PC-9 (cell line): Measurements from ENCODE around the gene SPP1. TPM values are rescaled to one million over a fixed set of nuclear protein-coding genes. Genes with fewer than 3 reads are reported as not detected.

ENCODE experiments used
- BruUV-seq: library from RNA; stranded (reverse); fragments of 400-500 nt; replicated peaks from 2 replicates; lab custom pipeline; 2021; lab: Mats Ljungman, UMichigan
- CTCF ChIA-PET: fragments of 300-600 bp; sonication (Branson Sonifier 250); formaldehyde crosslinking; loops from one replicate; lab custom pipeline; 2022; ENCODE audit warnings: antibody characterized with exemption; lab: Charles Lee
- POLR2A ChIA-PET: fragments of 300-600 bp; sonication (Branson Sonifier 250); formaldehyde crosslinking; loops from one replicate; lab custom pipeline; 2022; ENCODE audit warnings: antibody characterized with exemption; ENCODE audit not compliant: unreplicated experiment; lab: Charles Lee
- DNase-seq, 2 experiments: peaks; one replicate each; pipeline versions ENCODE4 v3.0.0 to v3.0.0-alpha.2; 2015 to 2022; ENCODE audit warnings: mixed read lengths in 1 of 2
- H2AFZ ChIP-seq: fragments of 200-600 bp; sonication (generic); 2 replicates; pipeline ENCODE4 v1.8.1; 2017; ENCODE audit warnings: antibody characterized with exemption
- H3F3A ChIP-seq: fragments of 200-600 bp; sonication (generic); 2 replicates; pipeline ENCODE4 v1.8.1; 2017; ENCODE audit warnings: antibody characterized with exemption, mild to moderate bottlenecking, low read depth; ENCODE audit not compliant: insufficient read depth
- H3K27ac ChIP-seq: fragments of 200-600 bp; sonication (generic); 2 replicates; pipeline ENCODE4 v1.6.1; 2016; ENCODE audit warnings: mixed run types
- H3K27me3 ChIP-seq: fragments of 200-600 bp; sonication (generic); 2 replicates; pipeline ENCODE4 v1.6.1; 2016; ENCODE audit warnings: low read depth, mixed run types; ENCODE audit not compliant: insufficient read depth
- H3K36me3 ChIP-seq: fragments of 200-600 bp; sonication (generic); 2 replicates; pipeline ENCODE4 v1.6.1; 2016; ENCODE audit warnings: low read depth, mixed run types
- H3K4me1 ChIP-seq: fragments of 200-600 bp; sonication (generic); replicated peaks from 2 replicates; pipeline ENCODE4 v1.6.1; 2016; ENCODE audit warnings: mixed run types; ENCODE audit not compliant: insufficient read depth
- H3K4me2 ChIP-seq: fragments of 200-600 bp; sonication (generic); 2 replicates; pipeline ENCODE4 v1.6.1; 2017; ENCODE audit warnings: mixed run types
- H3K4me3 ChIP-seq: fragments of 200-600 bp; sonication (generic); 2 replicates; pipeline ENCODE4 v1.6.1; 2016; ENCODE audit warnings: mixed run types
- H3K79me2 ChIP-seq: fragments of 200-600 bp; sonication (generic); 2 replicates; pipeline ENCODE4 v1.6.1; 2017; ENCODE audit warnings: low read depth, mixed run types
- H3K9me2 ChIP-seq: fragments of 200-600 bp; sonication (generic); 2 replicates; pipeline ENCODE4 v1.8.1; 2017; ENCODE audit warnings: mild to moderate bottlenecking; ENCODE audit not compliant: insufficient read depth
- H3K9me3 ChIP-seq: fragments of 200-600 bp; sonication (generic); 2 replicates; pipeline ENCODE4 v1.8.1; 2016; ENCODE audit warnings: low read depth; ENCODE audit not compliant: insufficient read depth
- H4K20me1 ChIP-seq: fragments of 200-600 bp; sonication (generic); 2 replicates; pipeline ENCODE4 v1.8.1; 2017; ENCODE audit not compliant: insufficient read depth
- CTCF ChIP-seq: fragments of 200-600 bp; sonication (generic); conservative IDR thresholded peaks from 2 replicates; pipeline ENCODE4 v1.6.1; 2017; ENCODE audit warnings: mixed run types, antibody characterized with exemption, mild to moderate bottlenecking, moderate library complexity
- EZH2 ChIP-seq: fragments of 200-600 bp; sonication (generic); IDR thresholded peaks from 2 replicates; pipeline ENCODE4 v1.8.0; 2017; ENCODE audit warnings: antibody characterized with exemption, low read depth
- intact Hi-C: fragments of 100-400 bp; cut with micrococcal nuclease; formaldehyde crosslinking; loops from one replicate; pipeline ENCODE4 v1.10.0; 2022; ENCODE audit not compliant: unreplicated experiment
- total RNA-seq: library from RNA; stranded (reverse); gene quantifications from 2 replicates; pipeline ENCODE4 v1.2.3, GENCODE V29; 2021

SPP1 gene
- total RNA-seq, 1 experiment from 2014 or later, result 212 TPM

DNA sequence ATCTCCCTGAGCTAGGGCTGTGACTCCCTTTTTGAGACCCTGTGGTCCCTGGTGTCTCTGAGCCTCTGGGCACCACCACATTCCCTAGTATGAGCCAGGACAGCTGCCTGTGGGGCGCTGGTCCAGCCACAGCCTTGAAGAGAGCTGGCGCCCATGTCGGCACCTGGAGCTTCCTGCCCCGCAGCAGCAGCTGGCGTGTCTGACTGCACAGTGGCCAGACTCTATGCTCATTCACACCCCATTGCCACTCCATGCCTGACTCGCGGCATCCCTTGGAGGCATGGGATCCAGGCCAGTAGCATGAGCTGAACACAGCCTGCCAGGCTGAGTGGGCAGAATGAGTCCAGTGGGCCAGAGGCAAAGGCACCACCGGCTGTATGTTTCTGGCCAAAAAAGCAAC lies 8.3 kb upstream of the SPP1 start:
- no peaks in the 10 kb centered on the region for H3K9me2 ChIP-seq
- no peaks in the 10 kb centered on the region for H4K20me1 ChIP-seq
- H2AFZ ChIP-seq, result no peak overlapping the region
- H3K9me3 ChIP-seq, result peaks cover 3% of the 10 kb centered on the region; the same call in 1 of the 2 replicates
- POLR2A ChIA-PET, result no interaction called here
- H3K27me3 ChIP-seq, result no peaks in the 10 kb centered on the region
- H3K4me1 ChIP-seq, result peaks cover 9% of the 10 kb centered on the region
- intact Hi-C loops, result no loop called here
- H3F3A ChIP-seq, result no peaks in the 10 kb centered on the region
- no peak overlapping the region for H3K4me3 ChIP-seq
- H3K79me2 ChIP-seq, result no peaks in the 10 kb centered on the region
- TF ChIP-seq EZH2 (no peak), CTCF (no peak)
- no peak overlapping the region for H3K27ac ChIP-seq
- H3K4me2 ChIP-seq, result no peak overlapping the region
- no peak for DNase-seq
- no peaks in the 10 kb centered on the region for H3K36me3 ChIP-seq
- BruUV-seq, result no TSS peak
- CTCF ChIA-PET, result no interaction called here

DNA sequence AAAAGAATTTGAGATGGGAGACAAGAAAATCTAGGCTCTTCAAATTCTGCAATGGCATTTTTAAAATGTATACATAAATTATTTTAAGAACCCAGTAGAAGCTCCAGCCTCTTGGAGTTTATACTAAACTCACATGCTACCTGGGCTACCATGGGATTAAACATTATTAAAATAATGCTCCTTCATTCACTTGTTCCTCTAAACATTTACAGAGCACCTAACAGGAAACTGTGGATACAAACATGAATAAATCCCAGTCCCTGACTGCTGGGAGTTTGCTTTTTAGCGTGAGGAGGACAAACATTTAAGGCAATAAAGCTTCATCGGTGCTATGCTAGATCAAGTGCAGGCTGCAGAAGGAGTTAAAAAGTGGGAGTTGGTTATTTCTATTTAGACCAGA lies 5.4 kb upstream of the SPP1 start:
- Histone ChIP-seq H3K4me3 (no peak overlapping the region), H3K9me3 (no peaks in the 10 kb centered on the region), H3F3A (peaks cover 10% of the 10 kb centered on the region; the same call in 1 of the 2 replicates), H3K4me1 (peaks cover 27% of the 10 kb centered on the region), H3K4me2 (no peak overlapping the region), H4K20me1 (no peaks in the 10 kb centered on the region), H2AFZ (no peak overlapping the region), H3K9me2 (no peaks in the 10 kb centered on the region), H3K79me2 (no peaks in the 10 kb centered on the region), H3K27me3 (no peaks in the 10 kb centered on the region), H3K36me3 (no peaks in the 10 kb centered on the region), H3K27ac (no peak overlapping the region)
- DNase-seq, result no peak
- ChIA-PET CTCF (no interaction called here), POLR2A (no interaction called here)
- no TSS peak for BruUV-seq
- TF ChIP-seq CTCF, result no peak
- TF ChIP-seq EZH2, result no peak
- intact Hi-C loops, result no loop called here

- Histone ChIP-seq H4K20me1 (no peaks in the 10 kb centered on the region), H3K27me3 (no peaks in the 10 kb centered on the region), H3K9me3 (no peaks in the 10 kb centered on the region), H3K79me2 (peaks cover 14% of the 10 kb centered on the region), H3K4me1 (peaks cover 30% of the 10 kb centered on the region), H2AFZ (no peak overlapping the region), H3K9me2 (no peaks in the 10 kb centered on the region), H3K36me3 (no peaks in the 10 kb centered on the region), H3K4me2 (no peak overlapping the region), H3F3A (peaks cover 11% of the 10 kb centered on the region; the same call in 1 of the 2 replicates), H3K27ac (peak overlapping the region; percentile 91; the same call in 1 of the 2 replicates), H3K4me3 (no peak overlapping the region)
- no peak for TF ChIP-seq EZH2
- CTCF ChIA-PET, result interaction anchor here (0.6 to 0.7 kb wide), 3 partner anchors 130 to 1117 kb away, joined by 4 to 7 read pairs (median 6); no protein-coding TSS in a partner anchor
- POLR2A ChIA-PET, result no interaction called here
- DNase-seq, result no peak
- intact Hi-C loops, result no loop called here
- BruUV-seq, result no TSS peak
These were observed 3.6 kb upstream of the SPP1 start for GRCh38 chr4:87971866-87972265.
